SK-N-SH (cell line): ENCODE measurements around the gene FOXK1. TPM values are rescaled to one million over a fixed set of nuclear protein-coding genes. Genes with fewer than 3 reads are reported as not detected.

Source experiments
- CTCF ChIA-PET: fragments of 300-600, 350-600 bp; formaldehyde crosslinking; extraction: SDS; loops from one replicate; lab custom pipeline; 2021; lab: Yijun Ruan, JAX
- POLR2A ChIA-PET: fragments of 350-600 bp; sonication (Branson Sonifier 250); formaldehyde crosslinking; extraction: SDS; loops from one replicate; lab custom pipeline; 2020; ENCODE audit warnings: antibody characterized with exemption, inconsistent platforms; lab: Yijun Ruan, JAX
- DNase-seq: peaks from one replicate; pipeline ENCODE4 v3.0.0; 2012
- H2AFZ ChIP-seq: fragments of 200-600 bp; sonication (generic); 2 replicates; pipeline ENCODE4 v1.8.1; 2016; ENCODE audit warnings: antibody characterized with exemption, mild to moderate bottlenecking, low read depth
- H3F3A ChIP-seq: fragments of 200-600 bp; sonication (generic); replicated peaks from 2 replicates; pipeline ENCODE3; 2016; ENCODE audit warnings: antibody characterized with exemption, mild to moderate bottlenecking; ENCODE audit not compliant: insufficient read depth
- H3K27ac ChIP-seq, 2 experiments: fragments of 200-500 bp in 1 of 2; fragments of 200-600 bp in 1 of 2; sonication (Bioruptor generic) in 1 of 2; sonication (generic), shearing (Covaris generic) in 1 of 2; 2 replicates each; pipeline versions ENCODE4 v1.5.1 to v1.6.1; 2014 to 2016; ENCODE audit warnings: low read depth in 2 of 2, inconsistent platforms in 1 of 2, low read length in 1 of 2, mild to moderate bottlenecking in 1 of 2, mixed read lengths in 1 of 2
- H3K27me3 ChIP-seq: fragments of 200-600 bp; sonication (generic), shearing (Covaris generic); 2 replicates; pipeline ENCODE4 v1.6.1; 2016; ENCODE audit warnings: mixed run types; ENCODE audit not compliant: insufficient read depth
- H3K36me3 ChIP-seq, 2 experiments: fragments of 200-500 bp in 1 of 2; fragments of 200-600 bp in 1 of 2; sonication (Bioruptor generic) in 1 of 2; sonication (generic) in 1 of 2; replicated peaks in 1 of 2; 2 replicates each; pipeline versions ENCODE3 to v1.5.1; 2014 to 2016; ENCODE audit warnings: low read length in 1 of 2, mild to moderate bottlenecking in 1 of 2; ENCODE audit not compliant: insufficient read depth in 2 of 2, control insufficient read depth in 1 of 2
- H3K4me1 ChIP-seq, 2 experiments: fragments of 200-500 bp in 1 of 2; fragments of 200-600 bp in 1 of 2; sonication (Bioruptor generic) in 1 of 2; sonication (generic), shearing (Covaris generic) in 1 of 2; 2 replicates each; pipeline versions ENCODE4 v1.5.1 to v1.6.1; 2014 to 2016; ENCODE audit warnings: low read depth in 1 of 2, low read length in 1 of 2, mixed run types in 1 of 2; ENCODE audit not compliant: insufficient read depth in 2 of 2, control insufficient read depth in 1 of 2
- H3K4me2 ChIP-seq: fragments of 200-600 bp; sonication (generic), shearing (Covaris generic); 2 replicates; pipeline ENCODE4 v1.6.1; 2017; ENCODE audit warnings: mixed run types
- H3K4me3 ChIP-seq, 2 experiments: fragments of 200-500 bp in 1 of 2; fragments of 200-600 bp in 1 of 2; sonication (Bioruptor generic) in 1 of 2; sonication (generic), shearing (Covaris generic) in 1 of 2; 2 replicates each; pipeline versions ENCODE4 v1.5.1 to v1.8.1; 2014 to 2016; ENCODE audit warnings: low read depth in 2 of 2, inconsistent platforms in 1 of 2, low read length in 1 of 2, mild to moderate bottlenecking in 1 of 2, mixed read lengths in 1 of 2, moderate library complexity in 1 of 2
- H3K79me2 ChIP-seq: fragments of 200-600 bp; sonication (generic); 2 replicates; pipeline ENCODE4 v1.8.1; 2017; ENCODE audit warnings: mild to moderate bottlenecking; ENCODE audit not compliant: insufficient read depth
- H3K9ac ChIP-seq: fragments of 200-600 bp; sonication (generic); 2 replicates; pipeline ENCODE4 v1.6.1; 2017; ENCODE audit warnings: mixed run types
- H3K9me2 ChIP-seq: fragments of 200-600 bp; sonication (generic); 2 replicates; pipeline ENCODE4 v1.6.1; 2017; ENCODE audit warnings: mixed run types
- H3K9me3 ChIP-seq: fragments of 200-600 bp; sonication (generic); 2 replicates; pipeline ENCODE4 v1.6.1; 2017; ENCODE audit warnings: mixed run types, mild to moderate bottlenecking, moderate library complexity
- H4K20me1 ChIP-seq: fragments of 200-600 bp; sonication (generic); 2 replicates; pipeline ENCODE4 v1.6.1; 2017; ENCODE audit warnings: mild to moderate bottlenecking, mixed run types; ENCODE audit not compliant: insufficient read depth
- CTCF ChIP-seq: fragments of 200-600 bp; sonication (generic); IDR thresholded peaks from 2 replicates; pipeline ENCODE4 v1.6.1; 2017; ENCODE audit warnings: antibody characterized with exemption, mild to moderate bottlenecking, moderate library complexity
- ELF1 ChIP-seq: IDR thresholded peaks from 2 replicates; pipeline ENCODE4 v1.4.0; 2012
- EZH2phosphoT487 ChIP-seq: fragments of 200-600 bp; sonication (generic); IDR thresholded peaks from 2 replicates; pipeline ENCODE4 v1.6.1; 2017; ENCODE audit warnings: low read depth, mixed run types, mild to moderate bottlenecking, antibody characterized with exemption, moderate library complexity, borderline replicate concordance
- FOSL2 ChIP-seq: IDR thresholded peaks from 2 replicates; pipeline ENCODE4 v1.4.0; 2012; ENCODE audit warnings: low read depth, mild to moderate bottlenecking, moderate library complexity, borderline replicate concordance
- FOXJ3 ChIP-seq: sonication (generic); formaldehyde crosslinking; IDR thresholded peaks from 2 replicates; pipeline ENCODE4 v1.5.1; 2020; ENCODE audit warnings: mild to moderate bottlenecking, missing genetic modification reagents
- FOXM1 ChIP-seq: IDR thresholded peaks from 2 replicates; pipeline ENCODE4 v1.4.0; 2012; ENCODE audit warnings: low read depth, mild to moderate bottlenecking
- JUND ChIP-seq: IDR thresholded peaks from 2 replicates; pipeline ENCODE4 v1.4.0; 2012
- MEF2A ChIP-seq: IDR thresholded peaks from 2 replicates; pipeline ENCODE4 v1.4.0; 2012; ENCODE audit warnings: low read depth, borderline replicate concordance
- MXI1 ChIP-seq: IDR thresholded peaks from 2 replicates; pipeline ENCODE4 v1.6.1; 2012; ENCODE audit warnings: mild to moderate bottlenecking, low read depth, low read length, improper control_type of control experiment
- NFIC ChIP-seq: IDR thresholded peaks from 2 replicates; pipeline ENCODE4 v1.4.0; 2012; ENCODE audit warnings: borderline replicate concordance
- PBX3 ChIP-seq: IDR thresholded peaks from 2 replicates; pipeline ENCODE4; 2012
- RAD21 ChIP-seq: IDR thresholded peaks from 2 replicates; pipeline ENCODE4 v1.6.1; 2012; ENCODE audit warnings: mild to moderate bottlenecking, low read length
- RCOR1 ChIP-seq: fragments of 150-350 bp; IDR thresholded peaks from 2 replicates; pipeline ENCODE4 v1.6.1; 2017; ENCODE audit warnings: antibody characterized with exemption, low read length
- RFX5 ChIP-seq: IDR thresholded peaks from 2 replicates; pipeline ENCODE4 v1.6.1; 2012; ENCODE audit warnings: mild to moderate bottlenecking, improper control_type of control experiment, low read length
- RXRA ChIP-seq: IDR thresholded peaks from 2 replicates; pipeline ENCODE4 v1.4.0; 2012; ENCODE audit warnings: low read depth, mild to moderate bottlenecking, borderline replicate concordance
- SIN3A ChIP-seq: IDR thresholded peaks from 2 replicates; pipeline ENCODE4 v1.6.1; 2012; ENCODE audit warnings: low read depth, mild to moderate bottlenecking, low read length, moderate library complexity, borderline replicate concordance
- SMC3 ChIP-seq: IDR thresholded peaks from 2 replicates; pipeline ENCODE4 v1.6.1; 2012; ENCODE audit warnings: low read depth, low read length, improper control_type of control experiment
- TAF1 ChIP-seq: IDR thresholded peaks from 2 replicates; pipeline ENCODE4 v1.6.1; 2012; ENCODE audit warnings: low read depth, mild to moderate bottlenecking, low read length, moderate library complexity, borderline replicate concordance
- USF1 ChIP-seq: IDR thresholded peaks from 2 replicates; pipeline ENCODE4 v1.4.0; 2012; ENCODE audit warnings: low read depth, borderline replicate concordance
- USF2 ChIP-seq: fragments of 150-350 bp; IDR thresholded peaks from 2 replicates; pipeline ENCODE4 v1.6.1; 2017; ENCODE audit warnings: antibody characterized with exemption, low read length, low read depth, borderline replicate concordance
- YY1 ChIP-seq: IDR thresholded peaks from 2 replicates; pipeline ENCODE4 v1.4.0; 2012; ENCODE audit warnings: low read depth, mild to moderate bottlenecking
- WGBS: methylation state at CpG from one replicate; pipeline ENCODE4 v1.1.6; 2017; ENCODE audit warnings: low lambda C conversion rate; 5-methylcytosine and 5-hydroxymethylcytosine counted together
- polyA plus RNA-seq, 3 experiments: library from polyadenylated mRNA; depleted of rRNA; stranded (reverse); fragments of >200 nt; gene quantifications; 2 replicates each; pipeline ENCODE4 v1.2.3, GENCODE V29; 2012

The FOXK1 gene
- polyA plus RNA-seq, 1 of the 3 experiments (the other 2 are of a cell fraction): 4.7 TPM

- H3K4me1 ChIP-seq: peaks cover 0 to 14% of the 10 kb centered on the region in 2 experiments; a peak in 1 of 4 replicates
- no peak overlapping the region for H2AFZ ChIP-seq
- CTCF ChIA-PET: interaction anchor here (0.9 to 1.5 kb wide), 2 partner anchors 27 to 255 kb away, joined by 3 to 6 read pairs; no protein-coding TSS in a partner anchor
- H3K27ac ChIP-seq: no peak overlapping the region
- H3K9me2 ChIP-seq: no peaks in the 10 kb centered on the region
- POLR2A ChIA-PET: no interaction called here
- H3K27me3 ChIP-seq: no peaks in the 10 kb centered on the region
- TF ChIP-seq FOXJ3 (no peak), RXRA (no peak), JUND (no peak), MXI1 (no peak), RAD21 (no peak), USF1 (no peak), NFIC (no peak), EZH2phosphoT487 (no peak), RFX5 (no peak), PBX3 (no peak), SIN3A (no peak), FOSL2 (no peak), FOXM1 (no peak), ELF1 (no peak), TAF1 (no peak), MEF2A (no peak), SMC3 (no peak)
- TF ChIP-seq, all 33 proteins: peak for 0
- H3K4me2 ChIP-seq: no peak overlapping the region
- H3F3A ChIP-seq: no peaks in the 10 kb centered on the region
- no peak overlapping the region for H3K9ac ChIP-seq
- H3K79me2 ChIP-seq: peaks cover 86% of the 10 kb centered on the region
- no peaks in the 10 kb centered on the region for H3K9me3 ChIP-seq
- no peaks in the 10 kb centered on the region for H3K36me3 ChIP-seq
- no peaks in the 10 kb centered on the region; the same call in 1 of the 2 replicates for H4K20me1 ChIP-seq
- no peak for DNase-seq
- H3K4me3 ChIP-seq: no peak overlapping the region
- 96% methylated on average over 20 of the region's 20 CpGs for WGBS
These were observed 46.0 kb downstream of the FOXK1 start for GRCh38 chr7:4727914-4728705.

GRCh38 chr7:4729266-4729665, 47.2 kb downstream of the FOXK1 start:
- H4K20me1 ChIP-seq: no peaks in the 10 kb centered on the region; the same call in 1 of the 2 replicates
- CTCF ChIA-PET: interaction anchor here (0.8 to 1.5 kb wide), 4 partner anchors 10 to 87 kb away, joined by 3 to 6 read pairs (median 3); no protein-coding TSS in a partner anchor
- TF ChIP-seq USF2 (no peak), EZH2phosphoT487 (no peak), YY1 (no peak), RFX5 (no peak), SMC3 (no peak), MXI1 (no peak), RXRA (no peak), CTCF (no peak), RCOR1 (no peak), FOXJ3 (no peak)

More at GRCh38 chr7:4729266-4729665, 47.2 kb downstream of the FOXK1 start:
- no peaks in the 10 kb centered on the region for H3K9me3 ChIP-seq
- H3K4me1 ChIP-seq: peaks cover 0 to 14% of the 10 kb centered on the region in 2 experiments; a peak in 1 of 4 replicates
- H3K9me2 ChIP-seq: no peaks in the 10 kb centered on the region
- H3K79me2 ChIP-seq: peaks cover 80% of the 10 kb centered on the region
- no peak overlapping the region for H3K4me2 ChIP-seq
- WGBS: 95% methylated on average over 16 of the region's 19 CpGs
- H3K9ac ChIP-seq: no peak overlapping the region
- no peaks in the 10 kb centered on the region for H3K36me3 ChIP-seq
- no peak overlapping the region for H2AFZ ChIP-seq
- DNase-seq: no peak
- POLR2A ChIA-PET: no interaction called here
- H3K27me3 ChIP-seq: no peaks in the 10 kb centered on the region
- no peak overlapping the region for H3K4me3 ChIP-seq
- H3F3A ChIP-seq: no peaks in the 10 kb centered on the region
- no peak overlapping the region; a peak in 1 of 4 replicates for H3K27ac ChIP-seq
